Body of pancreas (tissue), 4 donors: Measurements from ENCODE around the gene CLIP2. TPM values are rescaled to one million over a fixed set of nuclear protein-coding genes. Genes with fewer than 3 reads are reported as not detected.
"Not testable (repeated sequence)": the region's sequence is repeated elsewhere in the genome, so short reads cannot be mapped to it uniquely, and the experiment has no call there.

Experiments
- ATAC-seq: fragments of 150-250 bp; one replicate; pipeline ENCODE4 v1.9.1; 2016
- DNase-seq, 4 donors: peaks; one replicate each; pipeline ENCODE4 v3.0.0-alpha.2; 2019
- H3K27ac ChIP-seq, 4 donors: fragments of 200-600 bp; sonication (generic); 1 replicate in 3 of 4; 2 replicates in 1 of 4; pipeline versions ENCODE4 v1.5.1 to v1.6.1; 2016 to 2019; ENCODE audit warnings: mild to moderate bottlenecking in 1 of 4, mixed read lengths in 1 of 4, moderate library complexity in 1 of 4
- H3K27me3 ChIP-seq, 2 donors: fragments of 200-600 bp; sonication (generic); one replicate each; pipeline ENCODE4 v1.6.0; 2016; ENCODE audit warnings: mild to moderate bottlenecking in 1 of 2
- H3K36me3 ChIP-seq, 2 donors: fragments of 200-600 bp; sonication (generic); replicated peaks in 1 of 2; 2 replicates each; pipeline ENCODE4 v1.5.1; 2016; ENCODE audit warnings: low read depth in 2 of 2; ENCODE audit not compliant: insufficient read depth in 1 of 2
- H3K4me1 ChIP-seq: fragments of 200-600 bp; sonication (generic); one replicate; pipeline ENCODE4 v1.6.0; 2016
- H3K4me3 ChIP-seq, 2 donors: fragments of 200-600 bp; sonication (generic); 1 replicate in 1 of 2; 2 replicates in 1 of 2; pipeline ENCODE4 v1.5.1; 2016 to 2019
- H3K9me3 ChIP-seq, 3 donors: fragments of 200-600 bp; sonication (generic); 1 replicate in 2 of 3; 2 replicates in 1 of 3; pipeline ENCODE4 v1.5.1; 2016
- CTCF ChIP-seq, 7 experiments: fragments of 450-650 bp in 4 of 7; fragments of 200-600 bp in 3 of 7; sonication (generic) in 3 of 7; IDR thresholded peaks; one replicate each; pipeline ENCODE4 v1.5.1; 2016 to 2019; ENCODE audit warnings: antibody characterized with exemption in 7 of 7
- POLR2A ChIP-seq, 3 donors: fragments of 450-650 bp; IDR thresholded peaks; one replicate each; pipeline ENCODE4 v1.6.1; 2016; ENCODE audit warnings: antibody characterized with exemption in 3 of 3, mild to moderate bottlenecking in 2 of 3
- WGBS, 2 donors: methylation state at CpG; one replicate each; pipeline ENCODE4 v1.1.5; 2017; 5-methylcytosine and 5-hydroxymethylcytosine counted together
- intact Hi-C: fragments of 100-400 bp; cut with DNase I; formaldehyde crosslinking; loops from one replicate; pipeline ENCODE4 v1.15.1; 2023
- total RNA-seq, 2 donors: library from RNA; depleted of rRNA; stranded (reverse); fragments of >200 nt; gene quantifications; one replicate each; pipeline ENCODE4 v1.1.0, GENCODE V29; 2016

The CLIP2 gene
- total RNA-seq, 2 donors from 2014 or later: 31.6 to 120 TPM

GRCh38 chr7:74394601-74395000, 105.4 kb downstream of the CLIP2 start:
- not testable (repeated sequence) for H3K4me3 ChIP-seq, H3K27ac ChIP-seq, H3K27me3 ChIP-seq, DNase-seq, H3K4me1 ChIP-seq, H3K9me3 ChIP-seq
- intact Hi-C loops: loop anchor here (10.0 kb wide), 1 partner anchor 110 kb away; the partner anchor contains the start of gene CLIP2
- ATAC-seq: peak; percentile 36
- H3K36me3 ChIP-seq: peaks cover 0 to 15% of the 10 kb centered on the region in 2 donors
- TF ChIP-seq CTCF (IDR thresholded peaks at IDR 0.05): peak in 3 of 7 experiments; percentile 9 to 14 (median 12)
- WGBS, 2 donors: 62 to 76% methylated on average over 3 of the region's 3 CpGs

- no peaks in the 10 kb centered on the region for H3K27me3 ChIP-seq
- intact Hi-C loops: loop anchor here (10.0 kb wide), 1 partner anchor 111 kb away; the partner anchor contains the start of gene CLIP2
- no peaks in the 10 kb centered on the region for H3K9me3 ChIP-seq
- no peak for ATAC-seq
- 60 to 71% methylated on average over 4 of the region's 4 CpGs for WGBS, 2 donors
- no peak overlapping the region for H3K4me3 ChIP-seq
- H3K4me1 ChIP-seq: peaks cover 6% of the 10 kb centered on the region
- no peak overlapping the region for H3K27ac ChIP-seq
- DNase-seq: no peak
- no peak for TF ChIP-seq CTCF (IDR thresholded peaks at IDR 0.05)
- TF ChIP-seq POLR2A (IDR thresholded peaks at IDR 0.05): no peak
- peaks cover 0 to 18% of the 10 kb centered on the region in 2 donors for H3K36me3 ChIP-seq
Observed at GRCh38 chr7:74395745-74396311, 106.6 kb downstream of the CLIP2 start.

DNA sequence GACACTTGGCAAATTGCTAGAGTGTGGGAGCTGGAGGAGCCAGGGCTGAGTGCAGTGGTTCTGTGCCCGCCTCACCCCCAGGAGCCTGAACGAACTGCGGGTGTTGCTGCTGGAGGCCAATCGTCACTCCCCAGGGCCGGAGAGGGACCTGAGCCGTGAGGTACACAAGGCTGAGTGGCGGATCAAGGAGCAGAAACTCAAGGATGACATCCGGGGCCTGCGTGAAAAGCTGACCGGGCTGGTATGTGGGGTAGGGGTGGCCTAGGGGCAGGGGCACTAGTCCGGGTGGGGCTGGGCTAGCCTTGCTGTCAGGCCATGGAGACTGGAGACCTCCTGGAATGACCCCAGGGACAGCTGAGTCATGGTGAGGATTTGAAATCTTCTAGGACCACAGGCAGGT, 107.8 kb downstream of the CLIP2 start:
- DNase-seq: no peak
- 94% methylated on average over 11 of the region's 11 CpGs; no CpG with 5 or more reads in 1 of the 2 donors for WGBS, 2 donors
- intact Hi-C loops: loop anchor here (10.0 kb wide), 1 partner anchor 112 kb away; the partner anchor contains the start of gene CLIP2
- Histone ChIP-seq H3K4me3 (no peak overlapping the region), H3K27me3 (no peaks in the 10 kb centered on the region), H3K4me1 (peaks cover 6% of the 10 kb centered on the region), H3K9me3 (no peaks in the 10 kb centered on the region), H3K27ac (no peak overlapping the region), H3K36me3 (peaks cover 0 to 18% of the 10 kb centered on the region in 2 donors)
- no peak for TF ChIP-seq CTCF (IDR thresholded peaks at IDR 0.05)
- no peak for TF ChIP-seq POLR2A (IDR thresholded peaks at IDR 0.05)
- ATAC-seq: no peak

GRCh38 chr7:74398426-74398825, 109.2 kb downstream of the CLIP2 start:
- WGBS, 2 donors: 87 to 90% methylated on average over 3 to 8 of the region's 8 CpGs
- no peak for DNase-seq
- peaks cover 2% of the 10 kb centered on the region for H3K4me1 ChIP-seq
- H3K9me3 ChIP-seq: no peaks in the 10 kb centered on the region
- no peaks in the 10 kb centered on the region for H3K27me3 ChIP-seq
- ATAC-seq: no peak
- intact Hi-C loops: loop anchor here (10.0 kb wide), 1 partner anchor 114 kb away; the partner anchor contains the start of gene CLIP2
- TF ChIP-seq CTCF (IDR thresholded peaks at IDR 0.05): no peak
- TF ChIP-seq POLR2A (IDR thresholded peaks at IDR 0.05): no peak
- H3K4me3 ChIP-seq: no peak overlapping the region
- no peak overlapping the region for H3K27ac ChIP-seq
- H3K36me3 ChIP-seq: peaks cover under 1 to 20% of the 10 kb centered on the region in 2 donors

- Histone ChIP-seq H3K27me3 (no peaks in the 10 kb centered on the region), H3K27ac (no peak overlapping the region), H3K4me1 (no peaks in the 10 kb centered on the region), H3K9me3 (no peaks in the 10 kb centered on the region), H3K4me3 (no peak overlapping the region), H3K36me3 (peaks cover 6 to 24% of the 10 kb centered on the region in 2 donors)
- TF ChIP-seq CTCF (IDR thresholded peaks at IDR 0.05) (no peak), POLR2A (IDR thresholded peaks at IDR 0.05) (no peak)
- 96 to 97% methylated on average over 6 of the region's 6 CpGs for WGBS, 2 donors
- ATAC-seq (no peak), DNase-seq (no peak)
- intact Hi-C loops: loop anchor here (10.0 kb wide), 1 partner anchor 114 kb away; the partner anchor contains the start of gene CLIP2
Observed at GRCh38 chr7:74399006-74399405, 109.8 kb downstream of the CLIP2 start.
